Midbrain (tissue), 1 donor: ENCODE results near the gene LSAMP.

Experiments used
- DNase-seq: peaks from one replicate; lab custom pipeline; 2025; lab: John Stamatoyannopoulos, UW

LSAMP gene

DNA sequence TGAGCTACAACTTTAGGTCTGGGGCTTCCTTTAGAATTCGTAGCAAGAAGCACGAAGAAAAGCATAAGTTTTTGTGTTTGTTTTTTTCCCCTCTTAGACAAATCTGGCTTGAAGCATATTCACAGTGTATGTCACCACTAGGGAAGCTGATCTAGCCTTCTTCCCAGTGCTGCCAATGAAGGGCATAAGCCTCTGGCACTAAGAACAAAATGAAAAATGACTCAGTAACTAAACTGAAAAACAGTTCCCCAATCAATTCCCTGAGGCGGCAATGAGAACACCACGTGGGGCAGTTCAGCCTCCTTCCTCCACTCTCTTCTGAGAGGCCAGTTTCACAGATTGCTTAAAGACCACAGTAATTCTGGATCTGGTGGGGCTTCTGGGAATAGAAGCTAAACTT lies 483.9 kb downstream of the LSAMP start:
- DNase-seq: no peak

DNA sequence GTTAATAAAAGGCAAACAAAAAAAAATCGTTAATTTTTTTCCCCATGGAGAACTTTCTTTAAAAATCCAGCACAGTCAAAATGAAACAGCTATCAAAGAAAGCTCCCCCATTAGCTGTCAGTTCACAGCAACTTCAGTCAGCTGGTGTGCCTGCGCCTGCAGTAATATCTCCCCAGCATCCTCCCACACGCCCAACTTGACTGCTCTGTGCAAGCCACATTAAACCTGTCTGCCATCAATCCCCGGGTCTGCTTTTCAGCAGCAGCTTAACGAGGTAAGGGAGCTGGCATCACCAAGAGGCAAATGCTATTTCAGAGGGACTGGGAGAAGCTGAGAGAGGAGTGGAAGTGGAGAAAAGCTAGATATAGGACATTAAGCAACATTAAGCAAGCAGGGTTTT lies 484.5 kb downstream of the LSAMP start:
- DNase-seq: no peak

DNA sequence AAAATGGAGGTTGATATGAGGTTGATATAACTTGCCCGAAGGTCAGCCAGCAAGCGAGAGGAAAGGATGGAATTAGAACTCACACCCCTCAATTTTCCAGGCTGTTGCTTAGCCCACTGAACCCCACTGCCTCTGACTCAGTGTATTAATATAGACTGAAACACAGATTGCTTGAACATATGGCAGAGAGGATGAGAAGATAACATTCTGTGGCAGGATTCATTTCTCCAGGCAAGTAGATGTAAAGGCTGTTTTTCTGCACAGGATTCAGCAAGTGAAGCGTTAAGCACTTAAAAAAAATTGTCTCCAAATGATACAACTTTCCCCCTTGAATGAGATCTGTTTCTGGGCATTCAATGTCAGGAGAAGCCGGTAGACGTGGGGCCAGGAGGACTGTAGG lies 486.8 kb downstream of the LSAMP start:
- DNase-seq: no peak

DNA sequence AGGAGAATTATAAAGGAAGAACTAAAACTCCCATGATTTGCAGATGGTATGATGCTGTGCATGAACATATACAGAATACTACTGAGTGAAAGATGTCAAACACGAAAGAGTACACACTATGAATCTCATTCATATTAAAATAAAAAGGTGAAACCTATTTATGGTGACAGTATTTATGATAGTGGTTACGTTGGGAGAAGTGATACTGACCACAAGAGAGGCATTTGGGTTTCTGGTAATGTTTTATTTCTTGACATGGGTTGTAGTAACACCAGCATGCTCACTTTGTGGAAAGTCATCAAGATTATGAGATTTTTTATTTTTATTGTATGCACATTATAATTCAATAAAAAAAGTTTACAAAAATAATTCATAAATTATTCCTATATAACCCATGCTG lies 498.0 kb downstream of the LSAMP start:
- no peak for DNase-seq

DNA sequence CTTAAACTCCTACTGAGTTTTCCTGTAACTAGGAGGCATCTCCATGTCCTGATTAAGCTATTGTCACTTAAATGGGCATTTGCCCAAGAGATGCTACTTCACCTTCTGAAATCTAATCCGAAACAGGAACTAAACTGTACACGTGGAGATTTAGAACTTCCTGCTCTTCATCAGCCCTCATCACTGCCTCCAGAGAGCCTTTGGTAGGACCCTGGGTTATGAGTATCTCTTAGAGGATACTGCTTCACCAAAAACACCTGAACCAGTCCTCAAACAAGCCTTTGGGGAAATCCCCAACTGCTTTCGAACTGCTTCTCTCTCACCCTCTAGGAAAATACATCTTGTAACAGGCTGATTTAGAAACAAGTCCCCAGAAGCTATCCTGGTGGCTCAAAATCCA lies 501.7 kb downstream of the LSAMP start:
- no peak for DNase-seq

DNA sequence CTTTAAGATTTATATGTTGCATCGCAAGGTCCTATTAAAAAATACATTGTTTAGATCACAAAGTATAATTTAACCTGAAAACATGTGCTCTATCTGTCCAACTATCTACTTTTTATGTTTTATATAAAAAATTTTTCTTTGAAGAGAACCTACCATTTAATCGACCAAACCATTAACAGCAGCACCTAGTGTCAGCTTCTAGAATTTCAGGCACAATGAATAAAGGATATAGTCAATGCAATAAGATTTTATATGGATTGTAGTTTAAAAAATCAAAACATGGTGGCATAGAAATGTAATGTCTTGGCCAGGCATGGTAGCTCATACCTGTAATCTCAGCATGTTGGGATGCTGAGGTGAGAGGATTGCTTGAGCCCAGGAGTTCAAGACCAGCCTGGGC lies 508.2 kb downstream of the LSAMP start:
- DNase-seq: no peak

DNA sequence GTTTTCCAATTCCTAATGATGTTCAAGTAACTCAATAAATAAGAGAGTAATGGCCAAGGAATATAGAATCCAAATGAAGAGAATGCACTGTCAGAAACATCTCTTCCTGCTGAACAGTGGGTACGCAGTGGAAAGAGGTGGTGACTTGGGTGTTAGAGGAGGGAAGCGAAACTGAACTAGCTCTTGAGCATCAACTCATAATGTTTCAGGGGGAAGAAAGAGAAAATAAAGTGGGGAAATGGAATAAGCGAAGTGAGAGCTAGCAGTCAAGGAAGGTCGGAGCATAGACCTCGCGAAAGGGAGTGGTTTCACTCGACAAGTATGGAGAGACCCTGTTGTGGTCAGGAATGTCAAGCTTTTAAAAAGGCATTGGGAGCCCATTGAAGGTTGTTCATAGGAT lies 512.5 kb downstream of the LSAMP start:
- DNase-seq: no peak

DNA sequence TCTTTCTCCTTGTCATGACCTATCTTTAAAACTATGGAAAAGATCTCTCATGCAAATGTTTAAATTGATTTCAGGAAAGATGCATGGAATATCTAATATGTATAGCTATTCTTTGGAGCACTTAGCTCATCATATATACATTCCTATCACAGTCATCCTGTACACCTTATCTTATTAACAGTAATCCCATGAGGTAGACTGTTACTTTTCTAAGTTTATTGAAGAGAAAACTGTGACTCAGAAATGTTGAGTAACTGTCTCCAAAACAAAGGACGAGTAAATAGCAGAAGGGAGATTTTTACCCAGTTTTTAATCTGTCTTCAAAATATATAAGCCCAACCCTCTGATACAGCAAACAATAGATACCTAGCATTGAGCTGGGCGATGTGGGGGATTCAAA lies 513.7 kb downstream of the LSAMP start:
- no peak for DNase-seq

DNA sequence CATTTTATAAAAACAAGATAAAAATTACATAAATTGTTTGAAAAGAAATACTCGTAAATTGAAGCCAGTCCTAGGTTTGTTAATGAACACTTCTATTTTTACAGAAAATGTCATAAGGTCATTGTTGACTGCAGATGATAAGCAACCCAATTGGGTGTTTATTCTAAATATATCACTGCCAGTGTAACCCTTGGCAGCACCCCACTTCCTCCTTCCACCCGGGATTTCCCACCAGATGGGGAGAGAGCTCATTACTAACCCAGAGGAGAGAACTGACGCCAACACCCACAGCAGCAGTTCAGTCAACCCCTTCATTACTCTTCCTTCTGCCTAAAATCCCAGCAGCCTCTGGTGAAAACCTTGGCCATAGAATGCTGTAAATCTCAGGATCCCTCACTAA lies 514.4 kb downstream of the LSAMP start:
- DNase-seq: no peak

DNA sequence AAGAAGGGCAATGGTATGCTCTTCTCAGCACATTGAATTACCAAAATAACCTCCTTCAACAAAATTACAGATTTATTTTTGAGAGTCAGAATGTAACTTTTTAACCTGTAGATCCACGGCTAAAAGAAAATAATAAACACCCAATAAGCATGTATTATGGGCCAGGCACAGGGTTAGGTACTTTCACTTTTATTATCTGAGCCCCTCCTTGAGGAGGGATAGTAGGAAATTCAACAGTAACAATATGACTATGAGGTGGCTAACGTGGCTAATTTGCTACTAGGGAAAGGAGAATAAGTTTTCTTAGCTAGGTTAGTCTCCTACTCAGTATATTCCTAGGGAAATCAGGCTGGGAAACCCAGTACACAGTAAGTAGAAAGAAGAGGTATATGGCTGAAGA lies 515.1 kb downstream of the LSAMP start:
- DNase-seq: no peak

DNA sequence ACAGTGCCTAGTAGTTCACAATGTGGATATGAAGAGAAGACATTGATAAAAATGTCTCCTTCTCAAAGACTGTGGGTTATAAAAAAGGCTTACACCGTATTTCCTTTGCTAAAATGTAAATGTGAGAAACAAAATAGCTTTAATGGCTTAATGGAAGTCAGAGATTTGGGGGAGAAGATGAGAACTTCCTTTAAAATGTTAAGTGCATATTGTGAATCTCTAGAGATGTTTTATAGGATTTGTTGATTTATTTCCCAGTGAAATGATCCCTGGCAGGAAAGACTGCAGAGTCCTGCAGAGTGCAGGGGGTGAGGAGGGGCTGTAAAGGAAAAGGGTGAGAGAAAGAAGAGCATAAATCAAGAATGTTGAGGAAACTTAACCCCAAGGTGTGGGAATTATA lies 516.9 kb downstream of the LSAMP start:
- DNase-seq: no peak

DNA sequence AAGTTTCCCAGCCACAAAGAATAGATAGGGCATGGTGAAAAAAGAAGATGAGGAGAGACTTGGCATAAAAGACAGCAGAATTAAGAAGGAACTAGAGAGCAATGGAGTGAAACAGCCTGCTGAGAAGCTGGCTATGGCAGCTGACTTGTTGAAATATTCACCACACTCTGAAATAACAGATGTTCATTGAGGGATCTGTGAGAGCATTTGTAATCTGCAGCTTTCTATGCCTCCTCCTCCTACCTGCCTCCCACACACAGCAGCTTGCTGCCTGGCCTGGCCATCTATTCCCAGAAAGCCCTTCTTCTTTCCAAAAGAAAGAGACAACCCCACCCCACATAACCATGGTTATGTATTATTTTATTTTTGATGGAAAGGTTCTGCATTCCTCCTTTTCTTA lies 518.1 kb downstream of the LSAMP start:
- no peak for DNase-seq

DNA sequence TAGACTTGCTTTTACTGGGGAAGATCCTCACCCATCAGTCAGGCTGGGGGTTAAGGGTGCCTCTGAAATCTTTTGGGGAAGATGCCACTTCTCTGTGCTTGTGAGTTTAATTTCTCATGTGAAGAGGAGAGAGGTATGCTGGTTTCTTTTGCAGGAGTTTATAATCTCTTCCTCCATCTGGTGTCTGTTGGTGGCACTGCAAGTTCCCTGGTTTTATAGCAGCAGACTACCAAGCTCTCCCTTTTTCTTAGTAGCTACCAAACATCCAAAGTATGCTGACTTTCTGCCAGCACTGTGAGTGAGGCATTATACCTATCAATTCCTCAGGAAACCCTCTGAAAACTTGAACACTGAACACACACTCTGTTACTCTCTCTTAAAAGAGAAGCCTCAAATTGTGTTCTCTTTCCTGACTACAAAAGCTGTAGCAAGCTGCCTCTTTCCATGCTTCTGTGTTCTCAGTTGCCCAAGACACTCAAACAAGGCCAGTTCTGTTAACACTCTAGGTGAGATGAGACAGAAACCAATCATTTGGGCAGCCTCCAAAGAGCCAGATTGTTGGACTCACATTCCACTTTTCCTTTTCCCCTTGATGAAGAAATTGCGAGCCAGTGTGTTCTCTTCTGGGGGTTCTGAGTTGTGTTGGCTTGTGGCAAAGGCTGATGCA lies 522.5 kb downstream of the LSAMP start:
- no peak for DNase-seq

DNA sequence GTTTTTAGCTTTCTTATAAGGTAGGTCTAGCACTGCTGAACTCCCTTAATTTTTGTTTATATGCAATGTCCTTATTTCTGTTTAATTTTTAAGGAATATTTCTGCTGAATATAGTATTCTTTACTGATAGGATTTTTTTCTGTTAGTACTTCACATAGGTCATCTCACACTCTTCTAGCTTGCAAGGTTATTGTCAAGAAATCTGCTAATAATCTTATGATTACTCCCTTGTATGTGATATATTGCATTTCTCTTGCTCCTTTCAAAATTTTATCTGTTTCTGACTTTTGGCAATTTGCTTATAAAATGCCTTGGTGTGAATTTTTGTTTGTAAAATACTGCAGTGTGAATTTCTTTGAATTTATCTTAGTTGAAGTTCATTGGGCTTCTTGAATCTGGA lies 523.6 kb downstream of the LSAMP start:
- no peak for DNase-seq

DNA sequence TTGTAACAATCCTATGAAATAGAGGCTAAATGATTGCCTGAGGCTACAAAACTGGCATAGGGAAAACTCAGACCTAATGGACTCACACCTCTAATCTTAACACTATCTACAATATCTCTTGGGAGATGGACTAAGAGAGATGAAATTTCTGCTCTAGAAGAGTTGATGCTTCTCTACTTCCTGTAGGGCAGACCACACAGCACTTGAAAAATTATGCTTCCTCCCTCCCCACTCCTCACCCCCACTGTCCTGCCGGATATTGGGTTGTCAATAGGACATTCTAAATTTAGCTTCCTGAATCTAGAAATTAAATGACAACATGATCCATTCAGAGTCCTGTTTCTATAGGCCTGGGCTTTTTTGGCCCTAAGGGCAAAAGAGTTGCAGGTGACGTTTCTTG lies 526.4 kb downstream of the LSAMP start:
- DNase-seq: no peak

DNA sequence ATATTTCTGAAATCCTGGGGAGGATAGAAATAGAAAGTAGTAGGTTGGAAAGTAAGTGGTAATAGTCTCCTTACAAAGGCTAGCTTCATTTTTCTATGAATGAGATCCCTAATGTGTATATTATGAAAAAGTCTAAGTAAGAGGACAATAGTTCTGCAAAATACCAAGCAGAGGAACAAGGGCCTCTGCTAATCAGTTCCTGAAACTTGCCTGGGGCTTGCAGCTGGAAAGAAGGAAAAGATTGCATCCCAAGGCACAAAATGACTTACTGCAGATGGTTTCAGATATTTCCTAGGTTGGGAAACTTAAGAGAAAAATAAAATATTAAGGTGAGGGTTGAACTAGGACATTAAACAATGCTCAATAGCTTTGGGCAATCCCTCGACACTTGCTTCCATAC lies 528.4 kb downstream of the LSAMP start:
- no peak for DNase-seq

DNA sequence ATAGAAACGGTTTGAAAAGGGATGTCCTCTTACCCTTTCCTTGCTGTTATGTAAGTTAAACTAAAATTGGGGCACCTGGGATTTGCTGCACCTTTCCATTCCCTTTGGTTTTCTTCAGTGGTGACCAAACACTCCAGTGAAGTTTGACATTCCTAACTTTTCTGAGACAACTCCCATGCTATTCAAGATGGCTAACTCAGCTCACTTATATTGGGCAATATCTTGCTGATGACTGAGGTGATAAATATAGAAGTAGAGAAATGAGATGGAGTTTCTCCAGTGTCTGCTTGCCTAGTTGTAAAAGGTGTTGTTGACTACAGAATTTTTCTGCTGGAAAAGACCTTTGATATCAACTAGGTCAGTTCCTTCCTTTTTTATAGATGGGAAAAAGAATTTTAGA lies 530.2 kb downstream of the LSAMP start:
- DNase-seq: no peak

DNA sequence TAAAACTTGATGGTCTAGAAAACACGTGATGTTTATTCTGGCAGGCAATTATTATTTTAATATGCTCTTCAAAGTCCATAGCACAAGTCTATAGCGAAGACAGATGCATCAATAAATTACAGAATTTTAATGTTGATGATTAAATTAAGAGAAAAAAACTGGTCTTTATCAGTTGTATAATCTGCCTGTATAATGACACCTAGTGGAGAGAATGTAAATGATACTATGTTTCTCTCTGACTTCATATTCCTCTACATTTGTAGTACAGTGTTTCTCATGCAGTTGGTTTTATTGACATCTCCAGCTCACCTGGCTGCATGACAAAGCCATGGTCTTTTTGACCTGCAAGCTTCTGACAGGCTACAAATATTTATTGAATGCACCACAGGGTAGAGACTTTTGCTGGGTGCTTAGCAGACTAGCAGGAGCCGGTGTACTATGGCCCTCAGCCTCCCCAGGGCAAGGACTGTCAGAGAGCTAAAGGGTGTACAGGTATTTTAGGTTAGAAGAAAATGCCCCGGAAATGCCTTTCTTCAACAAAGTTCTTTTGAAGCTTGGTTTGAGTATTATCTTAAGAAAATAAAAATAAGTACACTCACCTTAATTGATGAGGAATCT lies 532.1 kb downstream of the LSAMP start:
- no peak for DNase-seq

DNA sequence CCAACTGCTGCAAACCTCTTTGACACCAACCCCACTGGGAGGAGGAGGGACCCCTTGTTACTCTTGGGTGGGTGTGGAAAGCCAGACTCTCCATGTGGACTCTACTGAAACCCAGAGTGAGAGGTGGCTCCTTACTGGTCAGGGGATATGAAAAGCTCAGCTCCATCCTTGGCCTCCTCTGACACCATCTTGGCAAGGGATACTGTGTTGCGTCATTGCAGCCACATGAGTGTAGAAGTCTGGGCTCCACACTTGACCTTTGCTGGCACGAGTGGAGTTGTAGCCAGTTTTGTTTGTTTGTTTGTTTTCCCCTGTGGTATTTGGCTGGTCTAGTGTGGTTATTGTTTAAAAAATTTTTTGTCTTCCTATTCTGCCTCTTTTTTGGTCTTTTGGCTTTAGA lies 532.9 kb downstream of the LSAMP start:
- peak; percentile 40 for DNase-seq

DNA sequence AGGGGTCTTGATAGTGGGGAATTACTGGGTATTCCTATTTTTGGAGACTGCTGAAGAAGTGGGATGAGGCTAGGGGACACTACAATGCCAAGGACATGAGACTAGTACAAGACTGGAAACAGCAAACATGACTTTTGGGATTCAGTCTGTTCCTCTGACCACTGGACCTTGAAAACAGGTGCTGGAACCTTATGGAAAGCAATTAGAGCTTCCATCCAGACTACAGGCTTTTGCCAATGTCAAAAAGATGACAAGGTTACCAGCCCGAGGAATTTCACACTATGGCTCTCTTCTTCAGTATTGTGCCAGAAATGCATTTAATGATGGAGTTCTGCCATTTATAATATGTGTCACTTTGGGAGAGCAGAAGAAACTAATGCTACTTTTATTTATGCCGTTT lies 539.4 kb downstream of the LSAMP start:
- DNase-seq: no peak

DNA sequence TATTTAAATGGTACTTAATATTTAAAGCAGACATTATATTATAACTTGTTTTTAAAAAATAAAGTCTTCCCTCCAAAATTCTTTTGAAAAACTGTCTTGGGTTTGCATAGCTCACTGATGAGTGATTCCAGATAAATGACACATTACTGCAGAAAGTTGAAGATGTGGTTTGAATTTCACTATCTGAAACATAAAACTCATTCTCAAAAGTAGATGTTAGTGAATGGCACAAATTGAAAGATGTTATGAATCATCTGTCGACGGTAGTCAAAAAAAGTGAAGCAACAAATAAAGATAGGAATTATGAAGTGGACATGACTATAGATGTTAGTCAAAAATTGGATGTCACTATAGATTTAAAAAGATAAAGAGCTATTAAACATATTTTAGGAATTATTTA lies 541.4 kb downstream of the LSAMP start:
- DNase-seq: no peak

DNA sequence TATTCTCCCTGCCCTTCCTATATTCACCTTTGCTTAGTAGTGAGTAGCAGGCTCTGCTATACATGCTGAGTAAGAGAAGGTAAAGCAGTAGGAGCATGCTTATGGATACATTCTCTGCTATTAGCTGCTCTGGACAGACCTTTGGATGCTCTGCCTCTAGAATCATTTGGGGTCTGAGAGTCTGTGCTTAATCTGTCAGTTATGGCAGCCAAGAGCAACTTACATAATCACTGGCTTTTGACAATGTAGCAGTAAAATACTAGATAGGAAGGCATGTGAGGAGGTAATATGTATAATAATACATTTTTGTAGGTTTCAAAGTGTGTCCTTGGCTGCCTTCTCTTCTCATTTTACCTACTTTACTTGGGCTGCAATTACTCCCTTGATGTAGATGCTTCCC lies 544.3 kb downstream of the LSAMP start:
- DNase-seq: no peak

DNA sequence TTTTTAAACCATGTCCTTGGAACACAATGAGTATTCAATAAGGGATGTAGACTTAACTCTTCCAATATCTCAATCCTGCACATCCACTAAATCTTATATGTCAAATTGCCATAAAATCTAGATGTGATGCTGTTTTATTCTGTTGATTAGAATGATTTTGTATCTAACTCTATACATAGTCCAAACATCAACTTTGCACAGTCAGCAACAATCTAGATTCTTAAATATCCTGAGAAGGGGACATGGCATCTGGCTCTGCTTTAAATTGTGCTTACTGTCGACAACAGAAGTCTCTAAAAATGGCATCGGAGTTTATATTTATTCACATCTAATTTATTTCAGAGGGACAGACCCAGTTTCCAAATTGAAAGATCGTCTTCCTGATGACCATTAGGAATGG lies 545.8 kb downstream of the LSAMP start:
- DNase-seq: no peak

DNA sequence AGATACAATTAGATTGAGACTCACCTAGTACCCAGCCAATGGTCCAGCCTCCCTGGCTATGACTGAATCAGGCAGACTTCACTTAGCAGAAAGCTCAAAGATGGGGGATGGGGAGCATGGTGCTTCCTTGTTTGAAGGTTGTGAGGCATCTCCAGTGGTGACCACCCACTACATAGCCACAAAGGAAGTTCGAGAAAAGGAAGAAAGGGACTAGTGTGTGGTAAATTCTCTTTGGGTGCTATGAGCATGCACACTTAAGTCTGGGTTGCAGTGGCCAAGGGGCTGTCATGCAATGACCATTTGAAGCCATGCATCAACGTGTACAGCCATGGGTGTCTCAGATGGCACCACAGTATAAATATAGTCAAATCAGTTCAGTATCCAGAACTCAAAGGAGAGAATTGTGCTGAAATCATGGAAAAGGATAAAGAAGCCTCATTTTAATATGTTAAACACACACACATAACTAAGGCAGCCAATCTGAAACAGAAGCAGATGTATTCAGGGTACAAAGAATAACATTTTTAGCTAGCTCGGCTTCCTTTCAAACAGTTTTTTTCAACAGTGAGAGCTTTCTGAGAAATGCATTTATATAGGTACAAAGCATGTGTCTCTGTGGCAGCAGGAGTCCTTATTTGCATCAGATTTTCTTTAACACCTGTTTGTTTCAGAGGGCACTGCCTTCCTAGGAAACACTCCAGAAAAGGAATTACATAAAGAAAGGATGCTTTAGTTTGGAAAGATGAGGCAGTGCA lies 546.5 kb downstream of the LSAMP start:
- no peak for DNase-seq
